GM21526 (cell line): ENCODE results near the gene CHTOP.
A peak's percentile ranks its signal among the peaks of the same experiment; 100 is the strongest.
"Not testable (repeated sequence)": the region's sequence is repeated elsewhere in the genome, so short reads cannot be mapped to it uniquely, and the experiment has no call there.

Experiments
- ATAC-seq: cut with Tn5 transposase; IDR thresholded peaks from one replicate; pipeline ENCODE4 v1.9.1; 2021; ENCODE audit warnings: moderate library complexity; ENCODE audit not compliant: unreplicated experiment, low FRiP score

CHTOP gene

GRCh38 chr1:153633754-153634665 lies at the start of gene CHTOP:
TSS of gene CHTOP (plus strand) at chr1:153634066. CDS start at chr1:153636589, 2,523 bp downstream.
- peak; percentile 76 for ATAC-seq

GRCh38 chr1:153585006-153585405 lies 48.9 kb upstream of the CHTOP start:
- ATAC-seq: no peak

- ATAC-seq: no peak
Measured at GRCh38 chr1:153586347-153586746, 47.5 kb upstream of the CHTOP start.

GRCh38 chr1:153587314-153587713 lies 46.6 kb upstream of the CHTOP start:
- ATAC-seq: no peak

GRCh38 chr1:153588033-153588432 lies 45.8 kb upstream of the CHTOP start:
- not testable (repeated sequence) for ATAC-seq

- no peak for ATAC-seq
Measured at GRCh38 chr1:153588482-153588881, 45.4 kb upstream of the CHTOP start.

GRCh38 chr1:153592748-153593147 lies 41.1 kb upstream of the CHTOP start:
- no peak for ATAC-seq

GRCh38 chr1:153597206-153597605 lies 36.7 kb upstream of the CHTOP start:
- no peak for ATAC-seq

GRCh38 chr1:153598309-153599172 lies 35.3 kb upstream of the CHTOP start:
- peak; percentile 89 for ATAC-seq

- no peak for ATAC-seq
Measured at GRCh38 chr1:153599847-153600246, 34.0 kb upstream of the CHTOP start.

GRCh38 chr1:153602749-153603148 lies 31.1 kb upstream of the CHTOP start:
- ATAC-seq: no peak

GRCh38 chr1:153606194-153606593 lies 27.7 kb upstream of the CHTOP start:
- ATAC-seq: no peak

GRCh38 chr1:153607381-153607780 lies 26.5 kb upstream of the CHTOP start:
- no peak for ATAC-seq

GRCh38 chr1:153608089-153608682 lies 25.7 kb upstream of the CHTOP start:
- ATAC-seq: no peak

GRCh38 chr1:153608742-153609584 lies 24.9 kb upstream of the CHTOP start:
- no peak for ATAC-seq

GRCh38 chr1:153609585-153609907 lies 24.3 kb upstream of the CHTOP start:
- no peak for ATAC-seq

GRCh38 chr1:153610334-153610733 lies 23.5 kb upstream of the CHTOP start:
- ATAC-seq: no peak

- ATAC-seq: no peak
Measured at GRCh38 chr1:153610811-153611301, 23.0 kb upstream of the CHTOP start.

- ATAC-seq: no peak
Measured at GRCh38 chr1:153611356-153611755, 22.5 kb upstream of the CHTOP start.
